ENCODE measurements around the gene SLC41A1.
"Not testable (repeated sequence)": the region's sequence is repeated elsewhere in the genome, so short reads cannot be mapped to it uniquely, and the experiment has no call there.

The SLC41A1 gene

DNA sequence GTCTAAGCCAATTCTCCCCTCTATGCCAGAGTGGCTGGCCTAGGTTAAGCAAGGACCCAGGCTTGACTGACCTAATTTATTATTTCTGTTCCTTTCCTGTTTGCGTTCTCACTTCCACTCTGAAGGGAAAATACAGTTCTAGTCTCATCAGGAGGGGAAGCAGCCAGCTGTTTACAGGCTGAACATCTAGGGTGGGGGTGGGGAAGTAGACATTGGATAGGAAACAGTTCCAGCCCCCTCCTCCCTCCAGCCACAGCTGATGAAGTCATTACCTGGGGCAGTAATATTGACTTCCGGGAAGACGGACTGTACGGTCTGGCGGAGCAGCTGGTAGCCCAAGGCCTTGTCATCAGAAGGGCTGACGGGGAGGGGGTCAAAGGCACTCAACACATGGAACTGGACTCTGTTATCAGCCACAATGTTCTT is 19.3 kb upstream of the SLC41A1 start:
- H3K4me3 ChIP-seq (ENCODE audit: low read length): no peak overlapping the region
- DNase-seq (ENCODE audit: low read depth): no peak
- TF ChIP-seq, protein P1, sequence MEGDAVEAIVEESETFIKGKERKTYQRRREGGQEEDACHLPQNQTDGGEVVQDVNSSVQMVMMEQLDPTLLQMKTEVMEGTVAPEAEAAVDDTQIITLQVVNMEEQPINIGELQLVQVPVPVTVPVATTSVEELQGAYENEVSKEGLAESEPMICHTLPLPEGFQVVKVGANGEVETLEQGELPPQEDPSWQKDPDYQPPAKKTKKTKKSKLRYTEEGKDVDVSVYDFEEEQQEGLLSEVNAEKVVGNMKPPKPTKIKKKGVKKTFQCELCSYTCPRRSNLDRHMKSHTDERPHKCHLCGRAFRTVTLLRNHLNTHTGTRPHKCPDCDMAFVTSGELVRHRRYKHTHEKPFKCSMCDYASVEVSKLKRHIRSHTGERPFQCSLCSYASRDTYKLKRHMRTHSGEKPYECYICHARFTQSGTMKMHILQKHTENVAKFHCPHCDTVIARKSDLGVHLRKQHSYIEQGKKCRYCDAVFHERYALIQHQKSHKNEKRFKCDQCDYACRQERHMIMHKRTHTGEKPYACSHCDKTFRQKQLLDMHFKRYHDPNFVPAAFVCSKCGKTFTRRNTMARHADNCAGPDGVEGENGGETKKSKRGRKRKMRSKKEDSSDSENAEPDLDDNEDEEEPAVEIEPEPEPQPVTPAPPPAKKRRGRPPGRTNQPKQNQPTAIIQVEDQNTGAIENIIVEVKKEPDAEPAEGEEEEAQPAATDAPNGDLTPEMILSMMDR (conservative IDR thresholded peaks at IDR 0.05; ENCODE audit: low read depth, low read length): no peak

DNA sequence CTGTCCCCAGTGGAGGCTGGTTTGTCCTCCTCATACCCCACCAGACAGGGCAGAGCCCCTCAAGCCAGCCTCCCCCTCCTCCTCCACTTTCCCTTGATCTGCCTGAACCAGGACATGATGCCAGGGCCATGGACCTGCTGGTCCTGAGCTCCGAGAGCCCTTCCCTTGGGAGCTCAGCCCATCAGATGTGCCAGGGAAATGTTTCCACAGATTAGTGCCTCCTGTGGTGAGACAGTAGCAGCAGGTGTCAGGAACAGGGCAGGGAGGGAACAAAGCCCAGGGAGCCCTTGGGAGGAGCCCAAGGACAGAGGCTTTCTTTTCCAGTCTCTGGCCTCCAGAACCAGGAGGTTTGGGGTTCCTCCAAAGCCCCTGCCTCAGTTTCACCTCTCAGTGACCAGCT is 14.6 kb upstream of the SLC41A1 start:
- TF ChIP-seq, protein P1 (conservative IDR thresholded peaks at IDR 0.05; ENCODE audit: low read depth, low read length): peak; percentile 23
- H3K4me3 ChIP-seq (ENCODE audit: low read length): no peak overlapping the region
- DNase-seq (ENCODE audit: low read depth): no peak

DNA sequence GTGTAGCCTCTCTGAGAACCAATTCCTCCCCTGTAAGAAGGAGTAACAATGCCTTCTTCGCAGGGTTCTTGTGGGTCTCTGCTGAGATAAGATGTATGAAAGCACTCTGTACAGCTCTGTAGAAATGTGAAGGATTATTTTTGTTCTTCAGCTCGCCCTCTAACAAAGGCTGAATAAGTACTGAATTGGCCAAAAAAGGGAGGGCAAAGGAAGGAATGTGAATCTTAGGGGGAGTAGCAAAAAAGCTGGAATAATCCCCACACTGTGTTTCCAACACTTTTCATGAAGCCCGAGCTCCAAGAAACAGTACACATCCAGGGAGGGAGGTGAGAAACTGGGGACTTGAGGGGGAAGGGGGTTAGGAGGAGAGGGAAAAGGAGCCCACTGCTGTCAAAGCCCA is 14.0 kb upstream of the SLC41A1 start:
- no peak overlapping the region for H3K4me3 ChIP-seq (ENCODE audit: low read length)
- TF ChIP-seq, protein P1 (conservative IDR thresholded peaks at IDR 0.05; ENCODE audit: low read depth, low read length): no peak
- no peak for DNase-seq (ENCODE audit: low read depth)

DNA sequence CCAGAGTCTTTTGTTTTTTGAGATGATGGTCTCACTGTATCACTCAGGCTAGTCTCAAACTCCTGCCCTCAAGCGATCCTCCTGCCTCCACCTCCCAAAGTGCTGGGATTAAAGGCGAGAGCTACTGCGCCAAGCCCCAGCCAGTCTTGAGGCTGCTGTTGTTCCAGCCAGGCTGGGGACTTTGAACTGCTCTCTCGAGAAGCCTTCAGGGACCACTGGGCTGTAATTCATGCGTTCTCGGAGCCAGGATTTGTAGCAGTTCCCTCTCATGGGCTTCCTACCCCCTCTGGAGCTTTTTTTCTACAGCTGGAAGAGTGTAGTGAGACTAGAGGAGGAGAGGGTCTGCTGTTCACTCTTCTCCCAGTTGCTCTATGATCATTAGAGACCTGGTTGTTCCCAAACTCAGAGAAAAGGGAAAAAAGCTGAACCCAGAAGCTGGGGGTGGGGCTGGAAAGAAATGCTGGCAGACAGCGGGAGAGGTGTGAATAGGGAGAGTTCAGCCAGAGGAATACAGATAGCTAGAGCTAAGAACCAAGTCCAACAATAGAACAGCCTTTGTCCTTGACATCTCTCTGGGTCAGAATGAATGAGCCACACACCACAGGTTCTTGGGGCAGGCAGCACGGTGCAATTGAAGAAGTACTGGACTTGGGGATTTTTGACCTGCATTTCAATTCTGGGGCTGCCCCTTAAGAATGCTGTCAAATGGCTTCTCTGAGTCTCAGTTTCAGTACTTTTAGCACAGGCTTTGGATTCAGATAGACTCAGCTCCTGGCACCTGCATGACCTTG is 13.2 kb upstream of the SLC41A1 start:
- DNase-seq (ENCODE audit: low read depth): no peak
- no peak overlapping the region for H3K4me3 ChIP-seq (ENCODE audit: low read length)
- TF ChIP-seq, protein P1 (conservative IDR thresholded peaks at IDR 0.05; ENCODE audit: low read depth, low read length): no peak

DNA sequence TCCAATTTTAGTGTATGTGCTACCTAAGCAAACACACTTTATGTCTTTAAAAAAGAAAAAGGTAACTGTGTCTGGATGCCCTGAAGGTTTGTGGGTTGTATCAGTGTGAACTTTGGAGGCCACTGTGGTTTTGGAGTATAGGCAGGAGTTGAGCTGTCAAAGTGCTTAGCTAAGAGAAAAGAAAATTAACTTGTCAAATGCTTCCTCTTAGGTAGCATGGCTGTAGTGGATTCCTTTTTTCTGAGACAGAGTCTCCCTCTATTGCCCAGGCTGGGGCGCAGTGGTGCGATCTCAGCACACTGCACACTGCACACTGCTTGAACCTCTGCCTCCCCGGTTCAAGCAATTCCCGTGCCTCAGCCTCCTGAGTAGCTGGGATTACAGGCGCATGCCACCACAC is 11.2 kb upstream of the SLC41A1 start:
- no peak for DNase-seq (ENCODE audit: low read depth)
- no peak overlapping the region for H3K4me3 ChIP-seq (ENCODE audit: low read length)
- TF ChIP-seq, protein P1 (conservative IDR thresholded peaks at IDR 0.05; ENCODE audit: low read depth, low read length): no peak

DNA sequence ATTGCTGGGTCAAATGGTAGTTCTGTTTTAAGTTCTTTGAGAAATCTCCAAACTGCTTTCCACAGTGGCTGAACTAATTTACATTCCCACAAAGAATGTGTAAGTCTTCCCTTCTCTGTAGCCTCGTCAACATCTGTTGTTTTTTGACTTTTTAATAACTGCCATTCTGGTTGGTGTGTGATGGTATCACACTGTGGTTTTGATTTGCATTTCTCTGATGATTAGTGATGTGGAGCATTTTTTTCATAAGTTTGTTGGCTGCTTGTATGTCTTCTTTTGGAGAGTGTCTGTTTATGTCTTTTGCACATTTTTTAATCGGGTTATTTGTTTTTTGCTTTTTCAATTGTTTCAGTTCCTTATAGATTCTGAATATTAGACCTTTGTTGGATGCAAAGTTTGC is 10.3 kb upstream of the SLC41A1 start:
- not testable (repeated sequence) for DNase-seq (ENCODE audit: low read depth); H3K4me3 ChIP-seq (ENCODE audit: low read length)

DNA sequence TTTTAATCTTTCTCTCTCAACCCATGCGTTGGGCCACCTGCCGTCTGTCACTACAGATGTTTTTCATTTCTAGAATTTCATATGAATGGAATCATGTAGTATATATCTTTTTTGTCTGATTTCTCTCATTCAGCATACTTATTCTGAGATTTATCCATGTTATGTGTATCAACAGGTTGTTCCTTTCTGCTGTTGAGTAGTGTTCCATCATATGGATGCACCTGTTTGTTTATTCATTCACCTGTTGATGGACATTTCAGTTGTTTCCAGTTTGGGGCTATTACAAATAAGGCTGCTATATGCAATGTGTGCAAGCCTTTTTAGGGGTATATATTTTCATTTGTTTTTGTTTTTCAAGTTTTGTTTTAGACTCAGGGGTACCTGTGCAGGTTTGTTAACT is 9.4 kb upstream of the SLC41A1 start:
- TF ChIP-seq, protein P1 (conservative IDR thresholded peaks at IDR 0.05; ENCODE audit: low read depth, low read length): no peak
- no peak for DNase-seq (ENCODE audit: low read depth)
- H3K4me3 ChIP-seq (ENCODE audit: low read length): no peak overlapping the region

Data from retinal pigment epithelial cell (primary cell).